GM18499 (cell line): Measurements from ENCODE around the gene MRPL28.
"Not testable (repeated sequence)": the region's sequence is repeated elsewhere in the genome, so short reads cannot be mapped to it uniquely, and the experiment has no call there.

Experiments
- ATAC-seq: cut with Tn5 transposase; IDR thresholded peaks from one replicate; pipeline ENCODE4 v1.9.1; 2021; ENCODE audit warnings: moderate number of reproducible peaks; ENCODE audit not compliant: insufficient read depth, unreplicated experiment

MRPL28 gene

GRCh38 chr16:370443-370842, at the start of gene MRPL28:
Gene MRPL28, minus strand, starts transcription at chr16:370538. Its CDS starts 320 bp downstream, at chr16:370218.
- no peak for ATAC-seq

DNA sequence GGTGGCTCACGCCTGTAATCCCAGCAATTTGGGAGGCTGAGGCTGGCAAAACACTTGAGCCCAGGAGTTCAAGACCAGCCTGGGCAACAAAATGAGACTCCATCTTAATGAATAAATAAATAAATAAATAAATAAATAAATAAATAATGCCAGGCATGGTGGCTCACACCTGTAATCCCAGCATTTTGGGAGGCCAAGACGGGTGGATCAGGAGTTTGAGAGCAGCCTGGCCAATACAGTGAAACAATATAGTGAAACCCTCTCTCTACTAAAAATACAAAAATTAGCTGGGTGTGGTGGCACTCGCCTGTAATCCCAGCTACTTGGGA, 44.8 kb upstream of the MRPL28 start:
- not testable (repeated sequence) for ATAC-seq

- no peak for ATAC-seq
Measured at GRCh38 chr16:414395-415169, 44.2 kb upstream of the MRPL28 start.

- no peak for ATAC-seq
Measured at GRCh38 chr16:411576-412265, 41.4 kb upstream of the MRPL28 start.

DNA sequence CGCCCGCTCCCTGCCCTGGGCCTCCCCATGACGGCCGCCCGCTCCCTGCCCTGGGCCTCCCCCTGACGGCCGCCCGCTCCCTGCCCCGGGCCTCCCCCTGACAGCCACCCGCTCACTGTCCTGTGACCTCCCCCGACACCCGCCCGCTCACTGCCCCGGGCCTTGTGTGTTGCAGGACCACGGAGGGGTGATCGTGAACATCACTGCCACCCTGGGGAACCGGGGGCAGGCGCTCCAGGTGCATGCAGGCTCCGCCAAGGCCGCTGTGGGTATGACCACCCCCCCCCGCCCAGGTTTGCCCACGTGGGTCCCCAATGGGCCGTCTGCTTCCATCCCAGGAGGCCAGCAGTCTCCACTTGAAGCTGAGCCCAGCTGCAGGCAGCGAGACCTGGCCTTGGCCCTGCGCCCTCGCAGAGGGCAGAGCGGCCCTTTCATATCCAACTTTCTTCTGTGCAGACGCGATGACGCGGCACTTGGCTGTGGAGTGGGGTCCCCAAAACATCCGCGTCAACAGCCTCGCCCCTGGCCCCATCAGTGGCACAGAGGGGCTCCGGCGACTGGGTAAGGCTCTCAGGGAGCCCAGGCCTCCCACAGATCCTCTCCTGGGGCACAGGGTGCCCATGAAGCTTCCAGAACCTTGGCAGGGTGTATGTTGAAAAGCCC, 40.3 kb upstream of the MRPL28 start:
- ATAC-seq: no peak

DNA sequence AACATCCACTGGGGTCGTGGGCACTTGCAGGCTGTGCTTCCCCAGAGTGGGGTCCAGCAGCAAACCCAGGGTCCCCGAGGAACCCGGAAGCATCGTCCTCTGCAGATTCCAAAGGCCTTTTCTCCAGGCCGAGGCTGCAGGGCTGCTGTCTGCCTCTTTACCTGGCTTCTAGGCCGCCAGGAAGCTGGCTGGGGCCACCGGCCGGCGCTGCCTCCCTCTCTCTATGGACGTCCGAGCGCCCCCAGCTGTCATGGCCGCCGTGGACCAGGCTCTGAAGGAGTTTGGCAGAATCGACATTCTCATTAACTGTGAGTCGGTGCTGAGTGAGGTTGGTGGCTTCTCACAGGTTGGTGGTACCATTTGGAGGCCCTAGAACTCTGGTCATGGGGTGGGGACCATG, 36.9 kb upstream of the MRPL28 start:
- no peak for ATAC-seq

DNA sequence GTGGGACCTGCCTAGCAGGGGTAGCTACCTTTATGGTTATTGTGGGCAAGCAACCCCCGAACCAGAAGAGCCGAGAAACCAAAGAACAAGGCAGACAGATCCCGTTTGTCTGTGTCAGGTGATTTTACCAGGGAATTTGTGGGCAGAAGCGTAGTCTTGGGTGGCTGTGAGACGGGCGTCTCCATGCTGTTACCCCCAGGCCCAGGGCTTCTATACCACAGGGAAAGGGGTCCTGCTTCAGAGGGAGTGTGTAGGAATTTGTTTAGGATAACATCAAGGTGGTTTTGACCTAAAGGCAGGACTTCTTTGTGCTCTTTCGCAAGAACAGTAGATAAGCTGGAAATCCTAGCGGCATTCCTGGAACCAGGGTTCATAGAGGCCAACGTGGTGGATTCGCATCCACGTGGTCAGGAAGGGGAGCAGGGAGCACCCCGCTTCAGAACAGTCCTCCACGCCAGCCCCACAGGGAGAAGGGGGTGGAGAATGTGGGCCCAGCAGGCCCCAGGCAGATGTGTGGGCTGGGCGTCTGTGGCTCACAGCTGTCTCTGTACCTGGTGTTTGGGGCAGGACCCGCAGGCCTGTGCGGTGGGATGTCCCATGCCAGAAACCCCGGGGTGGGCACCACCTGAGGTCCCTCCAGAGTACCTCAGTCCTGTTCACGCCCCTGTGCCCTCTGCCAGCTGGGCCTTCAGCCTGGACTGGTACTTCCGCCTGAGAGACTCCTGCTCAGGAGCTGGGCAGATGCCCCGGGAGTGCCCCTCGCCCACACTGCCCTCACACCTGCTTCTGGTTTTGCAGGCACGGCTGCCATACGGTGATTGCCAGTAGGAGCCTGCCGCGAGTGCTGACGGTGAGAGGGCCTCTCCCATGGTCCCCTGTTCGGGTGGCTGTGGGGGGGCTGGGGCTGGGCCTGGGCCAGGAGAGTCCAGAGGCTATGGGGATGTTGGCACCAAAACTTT, 35.5 kb upstream of the MRPL28 start:
- no peak for ATAC-seq

- ATAC-seq: no peak
Measured at GRCh38 chr16:404971-405486, 34.7 kb upstream of the MRPL28 start.

GRCh38 chr16:401468-402348, 31.4 kb upstream of the MRPL28 start, which contains the start of gene DECR2:
Gene DECR2, plus strand, starts transcription at chr16:401885. Its CDS starts 79 bp downstream, at chr16:401964.
- ATAC-seq: no peak

DNA sequence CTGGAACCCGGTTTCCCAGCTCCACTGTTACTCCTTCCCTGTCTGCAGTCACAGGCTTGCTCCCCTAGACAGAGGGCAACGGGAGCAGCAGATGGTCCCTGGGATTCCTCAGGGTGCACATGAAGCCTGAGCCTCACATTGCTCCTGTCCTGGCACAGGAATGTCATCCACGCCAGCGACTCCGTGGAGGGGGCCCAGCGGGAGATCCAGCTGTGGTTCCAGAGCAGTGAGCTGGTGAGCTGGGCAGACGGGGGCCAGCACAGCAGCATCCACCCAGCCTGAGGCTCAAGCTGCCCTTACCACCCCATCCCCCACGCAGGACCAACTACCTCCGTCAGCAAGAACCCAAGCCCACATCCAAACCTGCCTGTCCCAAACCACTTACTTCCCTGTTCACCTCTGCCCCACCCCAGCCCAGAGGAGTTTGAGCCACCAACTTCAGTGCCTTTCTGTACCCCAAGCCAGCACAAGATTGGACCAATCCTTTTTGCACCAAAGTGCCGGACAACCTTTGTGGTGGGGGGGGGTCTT, 29.8 kb upstream of the MRPL28 start:
- no peak for ATAC-seq

- ATAC-seq: no peak
Measured at GRCh38 chr16:399340-400019, 29.1 kb upstream of the MRPL28 start.

DNA sequence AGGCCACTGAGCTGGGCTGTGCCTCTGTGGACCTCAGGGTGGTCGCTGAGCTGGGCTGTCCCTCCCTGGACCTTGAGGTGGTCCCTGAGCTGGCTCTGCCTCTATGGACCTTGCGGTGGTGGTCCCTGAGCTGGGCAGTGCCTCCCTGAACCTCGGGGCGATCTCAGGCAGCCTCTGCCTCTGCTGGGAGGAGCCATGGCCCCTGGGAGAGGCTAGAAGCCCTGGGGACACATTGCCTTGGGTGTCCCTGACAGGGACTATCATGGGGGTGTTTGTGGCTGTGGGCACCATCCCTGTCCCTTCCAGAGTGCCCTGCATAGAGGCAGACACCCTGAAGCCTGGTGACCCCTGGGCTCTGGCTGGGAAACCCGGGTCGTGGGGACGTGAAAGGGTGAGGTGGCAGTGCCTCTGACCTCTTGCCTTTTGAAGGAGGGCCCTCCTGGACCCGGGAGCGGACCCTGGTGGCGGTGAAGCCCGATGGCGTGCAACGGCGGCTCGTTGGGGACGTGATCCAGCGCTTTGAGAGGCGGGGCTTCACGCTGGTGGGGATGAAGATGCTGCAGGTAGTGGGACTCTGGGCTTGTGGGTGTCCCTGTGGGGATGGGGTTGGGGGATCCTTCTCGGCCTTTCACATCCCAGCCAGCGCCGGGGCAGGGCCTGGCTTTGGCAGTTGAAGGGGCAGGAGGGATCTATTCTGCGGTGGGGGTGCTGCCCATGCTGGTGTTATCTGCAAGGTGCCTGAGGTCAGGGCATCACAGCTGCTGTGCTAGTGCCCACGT, 28.4 kb upstream of the MRPL28 start:
- no peak for ATAC-seq

- no peak for ATAC-seq
Measured at GRCh38 chr16:397736-398332, 27.5 kb upstream of the MRPL28 start.

GRCh38 chr16:397135-397661, 26.9 kb upstream of the MRPL28 start, which contains the start of gene NME4:
Gene NME4, plus strand, starts transcription at chr16:397199. Its CDS starts 24 bp downstream, at chr16:397223.
- no peak for ATAC-seq

DNA sequence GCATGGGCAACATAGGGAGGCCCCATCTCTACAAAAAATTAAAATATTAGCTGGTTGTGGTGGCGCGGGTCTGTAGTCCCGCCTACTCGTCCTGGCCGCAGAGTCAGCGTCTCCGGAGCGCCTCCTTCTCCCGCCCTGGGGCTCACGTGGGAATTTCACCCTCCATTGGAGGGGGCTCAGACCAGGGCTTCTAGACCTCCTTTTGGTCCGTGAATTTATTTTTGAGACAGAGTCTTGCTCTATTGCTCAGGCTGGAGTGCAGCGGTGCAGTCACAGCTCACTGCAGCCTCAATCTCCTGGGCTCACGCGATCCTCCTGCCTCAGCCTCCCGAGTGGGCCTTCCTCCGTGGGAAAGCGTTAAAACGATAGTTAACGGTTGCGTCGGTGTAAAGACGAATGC, 26.3 kb upstream of the MRPL28 start:
- no peak for ATAC-seq

DNA sequence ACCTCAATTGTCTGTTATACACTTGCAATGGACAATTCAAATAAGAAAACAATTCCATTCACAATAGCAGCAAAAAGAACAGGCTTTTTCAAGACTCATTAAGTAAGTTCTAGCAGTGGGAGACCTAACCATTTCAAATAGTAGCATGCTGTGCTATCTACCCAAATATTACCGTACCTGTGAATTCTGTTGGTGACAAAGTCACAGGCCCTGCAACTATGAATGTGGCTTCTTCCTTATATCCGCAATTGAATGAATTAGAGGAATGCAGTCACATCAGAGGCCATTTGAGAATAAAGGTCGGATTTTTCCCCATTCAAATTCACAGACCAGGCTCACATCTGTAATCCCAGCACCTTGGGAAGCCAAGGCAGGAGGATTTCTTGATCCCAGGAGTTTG, 25.9 kb upstream of the MRPL28 start:
- no peak for ATAC-seq
